BE2C (cell line): Measurements from ENCODE around the gene RAB3IL1.
"Not testable (repeated sequence)": the region's sequence is repeated elsewhere in the genome, so short reads cannot be mapped to it uniquely, and the experiment has no call there.

ENCODE experiments used
- DNase-seq: peaks from one replicate; pipeline ENCODE4 v3.0.0-alpha.2; 2020
- H3K27me3 ChIP-seq: fragments of 250-450 bp; sonication (Bioruptor Pico); 2 replicates; pipeline ENCODE4 v1.5.1; 2020; ENCODE audit warnings: mild to moderate bottlenecking
- H3K36me3 ChIP-seq: fragments of 250-450 bp; sonication (Bioruptor Pico); 2 replicates; pipeline ENCODE4 v1.5.1; 2020; ENCODE audit warnings: mild to moderate bottlenecking
- H3K4me1 ChIP-seq: fragments of 250-450 bp; sonication (Bioruptor Pico); 2 replicates; pipeline ENCODE4 v1.5.1; 2020
- H3K4me3 ChIP-seq: 2 replicates; pipeline ENCODE4 v1.5.1; 2011; ENCODE audit warnings: low read depth, low read length
- H3K9me3 ChIP-seq: fragments of 250-450 bp; sonication (Bioruptor Pico); 2 replicates; pipeline ENCODE4 v1.5.1; 2020
- TF ChIP-seq, protein P1 (sequence below): IDR thresholded peaks from 2 replicates; pipeline ENCODE4 v1.5.1; 2012; ENCODE audit warnings: mild to moderate bottlenecking, low read depth, low read length

Gene RAB3IL1

DNA sequence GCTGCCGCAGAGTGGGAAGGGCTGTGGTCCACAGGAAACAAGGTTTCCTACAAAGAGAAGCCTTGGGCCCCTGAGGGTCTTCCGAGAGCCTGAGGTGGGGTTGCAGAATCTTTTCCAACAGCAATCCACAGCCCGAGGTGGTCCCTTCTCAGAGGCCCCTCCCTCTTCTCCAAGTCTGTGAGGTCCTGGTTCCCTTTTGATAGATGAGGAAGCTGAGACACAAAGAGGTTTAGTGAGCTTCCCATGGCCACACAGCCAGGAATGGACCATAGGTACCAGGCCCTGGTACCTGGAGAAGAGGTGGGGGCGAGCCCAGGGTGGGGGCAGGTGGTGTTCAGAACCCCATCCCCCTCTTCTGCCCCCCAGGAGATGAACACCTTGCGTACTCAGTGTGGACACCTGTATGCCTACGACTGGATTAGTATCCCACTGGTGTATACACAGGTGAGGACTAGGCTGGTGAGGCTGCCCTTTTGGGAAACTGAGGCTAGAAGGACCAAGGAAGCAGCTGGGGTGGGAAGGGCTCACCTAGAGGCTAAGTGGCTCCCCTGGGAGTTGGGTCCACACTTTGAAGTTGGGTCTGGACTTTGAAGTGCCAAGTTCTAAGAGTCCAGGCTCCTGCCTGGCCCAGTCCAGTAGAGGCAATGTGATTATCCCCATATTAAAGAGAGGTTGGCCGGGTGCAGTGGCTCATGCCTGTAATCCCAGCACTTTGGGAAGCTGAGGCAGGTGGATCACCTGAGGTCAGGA lies 39.8 kb upstream of the RAB3IL1 start:
- Histone ChIP-seq H3K36me3 (no peaks in the 10 kb centered on the region), H3K9me3 (no peaks in the 10 kb centered on the region), H3K4me1 (no peaks in the 10 kb centered on the region), H3K27me3 (no peaks in the 10 kb centered on the region), H3K4me3 (no peak overlapping the region)
- no peak for DNase-seq
- TF ChIP-seq, protein P1, sequence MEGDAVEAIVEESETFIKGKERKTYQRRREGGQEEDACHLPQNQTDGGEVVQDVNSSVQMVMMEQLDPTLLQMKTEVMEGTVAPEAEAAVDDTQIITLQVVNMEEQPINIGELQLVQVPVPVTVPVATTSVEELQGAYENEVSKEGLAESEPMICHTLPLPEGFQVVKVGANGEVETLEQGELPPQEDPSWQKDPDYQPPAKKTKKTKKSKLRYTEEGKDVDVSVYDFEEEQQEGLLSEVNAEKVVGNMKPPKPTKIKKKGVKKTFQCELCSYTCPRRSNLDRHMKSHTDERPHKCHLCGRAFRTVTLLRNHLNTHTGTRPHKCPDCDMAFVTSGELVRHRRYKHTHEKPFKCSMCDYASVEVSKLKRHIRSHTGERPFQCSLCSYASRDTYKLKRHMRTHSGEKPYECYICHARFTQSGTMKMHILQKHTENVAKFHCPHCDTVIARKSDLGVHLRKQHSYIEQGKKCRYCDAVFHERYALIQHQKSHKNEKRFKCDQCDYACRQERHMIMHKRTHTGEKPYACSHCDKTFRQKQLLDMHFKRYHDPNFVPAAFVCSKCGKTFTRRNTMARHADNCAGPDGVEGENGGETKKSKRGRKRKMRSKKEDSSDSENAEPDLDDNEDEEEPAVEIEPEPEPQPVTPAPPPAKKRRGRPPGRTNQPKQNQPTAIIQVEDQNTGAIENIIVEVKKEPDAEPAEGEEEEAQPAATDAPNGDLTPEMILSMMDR = no peak

DNA sequence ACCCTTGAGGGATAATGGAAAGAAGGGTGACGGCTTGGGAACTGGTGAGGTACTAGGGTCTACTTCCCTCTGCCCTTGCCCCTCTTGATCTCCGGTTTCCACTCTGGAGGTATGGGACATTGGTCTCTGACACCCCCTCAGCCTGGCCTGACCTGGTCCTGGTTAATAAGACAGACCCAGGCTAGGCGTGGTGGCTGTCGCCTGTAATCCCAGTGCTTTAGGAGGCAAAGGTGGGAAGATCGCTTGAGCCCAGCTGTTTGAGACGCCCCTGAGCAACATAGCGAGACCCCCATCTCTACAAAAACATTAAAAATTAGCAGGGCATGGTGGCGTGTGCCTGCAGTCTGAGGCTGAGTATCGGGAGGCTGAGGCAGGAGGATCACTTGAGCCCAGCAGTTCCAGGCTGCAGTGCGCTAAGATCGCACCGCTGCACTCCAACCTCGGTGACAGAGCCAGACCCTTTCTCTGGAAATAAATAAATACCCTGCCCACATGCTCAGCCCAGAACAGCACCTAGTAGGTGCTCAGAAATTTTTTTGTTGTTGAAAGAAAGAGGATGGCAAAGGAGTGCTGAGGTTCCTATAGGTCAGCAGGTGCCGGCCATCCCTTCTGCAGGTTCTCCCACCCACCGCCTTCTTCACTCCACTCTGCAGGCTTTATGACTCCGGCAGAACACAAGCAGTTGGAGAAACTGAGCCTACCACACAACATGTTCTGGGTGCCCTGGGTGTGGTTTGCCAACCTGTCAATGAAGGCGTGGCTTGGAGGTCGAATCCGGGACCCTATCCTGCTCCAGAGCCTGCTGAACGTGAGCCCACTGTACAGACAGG lies 39.0 kb upstream of the RAB3IL1 start:
- Histone ChIP-seq H3K36me3 (no peaks in the 10 kb centered on the region), H3K4me1 (no peaks in the 10 kb centered on the region), H3K27me3 (no peaks in the 10 kb centered on the region), H3K9me3 (no peaks in the 10 kb centered on the region), H3K4me3 (no peak overlapping the region)
- TF ChIP-seq, protein P1 = no peak
- DNase-seq = no peak

DNA sequence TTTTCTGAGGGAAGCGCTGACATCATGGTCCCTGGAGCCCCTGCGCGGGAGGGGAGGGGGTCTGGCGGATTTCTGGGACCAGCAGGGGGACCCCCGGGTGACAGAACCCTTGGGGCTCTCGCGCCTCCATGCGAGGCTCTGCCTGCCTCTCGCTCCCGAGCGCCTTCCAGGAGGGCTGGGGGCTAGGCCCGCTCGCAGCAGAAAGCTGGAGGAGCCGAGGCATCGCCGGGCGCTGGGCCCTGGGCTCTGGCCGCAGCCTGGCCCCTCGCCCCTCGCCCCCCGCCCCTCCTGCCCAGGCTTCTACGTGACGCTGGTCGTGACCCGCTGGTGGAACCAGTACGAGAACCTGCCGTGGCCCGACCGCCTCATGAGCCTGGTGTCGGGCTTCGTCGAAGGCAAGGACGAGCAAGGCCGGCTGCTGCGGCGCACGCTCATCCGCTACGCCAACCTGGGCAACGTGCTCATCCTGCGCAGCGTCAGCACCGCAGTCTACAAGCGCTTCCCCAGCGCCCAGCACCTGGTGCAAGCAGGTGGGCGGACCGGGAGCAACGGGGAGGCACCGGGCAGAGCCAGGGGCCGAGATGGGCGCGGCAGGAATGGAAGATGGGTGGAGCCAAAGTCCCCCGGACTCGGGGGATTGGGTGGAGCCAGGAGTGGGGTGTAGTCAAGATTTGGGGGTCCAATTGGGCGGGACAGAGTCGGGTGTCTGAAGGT lies 38.2 kb upstream of the RAB3IL1 start:
- no peak overlapping the region for H3K4me3 ChIP-seq
- TF ChIP-seq, protein P1 = no peak

DNA sequence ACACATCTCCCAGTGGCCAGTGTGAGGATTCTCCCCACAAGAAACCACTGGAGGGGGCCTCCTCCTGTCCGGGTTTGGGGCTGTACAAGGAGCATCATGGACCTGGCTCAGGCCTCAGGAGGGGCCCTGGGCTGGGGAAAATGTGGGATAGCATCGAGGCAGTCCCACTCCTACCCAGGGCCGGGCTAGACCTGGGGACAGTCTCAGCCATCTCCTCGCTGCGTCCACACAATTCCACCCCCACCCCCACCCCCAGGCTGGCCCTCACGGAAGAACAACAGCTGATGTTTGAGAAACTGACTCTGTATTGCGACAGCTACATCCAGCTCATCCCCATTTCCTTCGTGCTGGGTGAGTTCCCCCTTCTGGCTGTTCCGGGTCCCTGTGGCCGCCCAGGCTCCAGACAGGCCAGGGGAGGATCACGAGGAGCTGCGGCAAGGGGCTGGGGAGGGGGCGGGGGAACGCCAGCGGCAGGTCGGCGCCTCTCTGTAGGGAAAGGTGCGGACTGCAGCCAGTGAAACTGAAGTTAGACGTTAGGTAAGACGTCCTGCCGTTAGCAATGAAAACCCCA lies 37.6 kb upstream of the RAB3IL1 start:
- H3K4me1 ChIP-seq = peaks cover 3% of the 10 kb centered on the region
- no peaks in the 10 kb centered on the region for H3K27me3 ChIP-seq
- no peaks in the 10 kb centered on the region for H3K36me3 ChIP-seq
- no peak overlapping the region for H3K4me3 ChIP-seq
- H3K9me3 ChIP-seq = no peaks in the 10 kb centered on the region
- DNase-seq = no peak
- TF ChIP-seq, protein P1 = no peak

More for the DNA sequence above, 38.2 kb upstream of the RAB3IL1 start:
- DNase-seq = no peak
- Histone ChIP-seq H3K9me3 (no peaks in the 10 kb centered on the region), H3K27me3 (no peaks in the 10 kb centered on the region), H3K36me3 (no peaks in the 10 kb centered on the region), H3K4me1 (no peaks in the 10 kb centered on the region)

DNA sequence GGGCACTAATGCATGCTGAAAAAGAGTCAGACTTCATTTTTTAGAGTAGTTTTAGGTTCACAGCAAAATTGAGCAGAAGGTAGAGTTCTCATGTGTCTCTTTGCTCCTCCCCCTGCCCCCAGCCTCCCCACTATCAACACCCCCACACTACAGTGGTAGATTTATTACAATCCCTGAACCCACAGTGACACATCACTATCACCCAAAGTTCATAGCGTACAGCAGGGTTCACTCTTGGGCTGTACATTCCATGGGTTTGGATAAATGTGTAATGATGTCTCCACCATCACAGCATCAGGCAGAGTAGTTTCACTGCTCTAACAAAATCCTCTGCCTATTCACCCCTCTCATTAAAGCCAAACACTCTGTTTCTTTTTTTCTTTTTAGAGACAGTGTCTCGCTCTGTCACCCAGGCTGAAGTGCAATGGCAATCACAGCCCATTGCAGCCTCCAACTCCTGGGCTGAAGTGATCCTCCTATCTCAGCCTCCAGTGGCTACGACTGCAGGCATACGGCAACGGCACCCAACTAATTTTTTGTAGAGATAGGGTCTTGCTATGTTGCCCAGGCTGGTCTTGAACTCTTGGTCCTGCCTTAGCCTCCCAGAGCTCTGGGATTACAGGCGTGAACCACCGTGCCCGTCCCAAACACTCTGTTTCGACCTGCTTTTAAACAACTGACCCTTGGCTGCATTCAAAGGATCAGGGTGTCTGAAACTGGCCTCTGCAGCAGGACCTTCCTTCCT lies 36.9 kb upstream of the RAB3IL1 start:
- TF ChIP-seq, protein P1 = no peak
- no peak for DNase-seq
- H3K4me1 ChIP-seq = peaks cover 7% of the 10 kb centered on the region
- no peaks in the 10 kb centered on the region for H3K36me3 ChIP-seq
- H3K9me3 ChIP-seq = no peaks in the 10 kb centered on the region
- no peaks in the 10 kb centered on the region for H3K27me3 ChIP-seq
- H3K4me3 ChIP-seq = no peak overlapping the region

DNA sequence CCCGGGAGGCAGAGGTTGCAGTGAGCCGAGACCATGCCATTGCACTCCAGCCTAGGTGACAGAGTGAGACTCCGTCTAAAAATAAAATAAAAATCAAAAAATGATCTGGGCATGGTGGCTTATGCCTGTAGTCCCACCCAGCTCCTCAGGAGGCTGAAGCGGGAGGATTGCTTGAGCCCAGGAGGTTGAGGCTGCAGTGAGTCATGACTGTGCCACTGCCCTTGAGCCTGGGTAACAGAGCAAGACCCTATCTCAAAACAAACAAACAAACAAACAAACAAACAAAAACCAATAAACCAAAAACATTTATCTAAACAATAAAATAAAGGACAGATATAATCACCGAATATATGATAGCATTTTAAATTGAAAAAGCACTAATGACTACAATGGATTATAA lies 36.3 kb upstream of the RAB3IL1 start:
- DNase-seq, H3K27me3 ChIP-seq, H3K4me3 ChIP-seq, H3K9me3 ChIP-seq, H3K36me3 ChIP-seq: not testable (repeated sequence)
- H3K4me1 ChIP-seq = peaks cover 12% of the 10 kb centered on the region
